Nephron progenitor cell (in vitro differentiated cells): ENCODE results near the gene SEL1L3.

Experiments used
- DNase-seq: peaks from one replicate; pipeline ENCODE4 v3.0.0; 2021
- H3K27ac Mint-ChIP-seq: 2 replicates; pipeline ENCODE4 v1.8.0; 2021; ENCODE audit warnings: mild to moderate bottlenecking, moderate library complexity, mixed read lengths
- H3K27me3 Mint-ChIP-seq: 2 replicates; pipeline ENCODE4 v1.8.0; 2021; ENCODE audit warnings: mild to moderate bottlenecking, low read depth, mixed read lengths; ENCODE audit not compliant: poor library complexity
- H3K36me3 Mint-ChIP-seq: 2 replicates; pipeline ENCODE4 v1.8.0; 2021; ENCODE audit warnings: low read depth, mixed read lengths
- H3K4me1 Mint-ChIP-seq: 2 replicates; pipeline ENCODE4 v1.8.0; 2021; ENCODE audit warnings: mixed read lengths
- H3K4me3 Mint-ChIP-seq: 2 replicates; pipeline ENCODE4 v1.8.0; 2021; ENCODE audit warnings: mild to moderate bottlenecking, moderate library complexity, mixed read lengths
- H3K9me3 Mint-ChIP-seq: 2 replicates; pipeline ENCODE4 v1.8.0; 2021; ENCODE audit warnings: mild to moderate bottlenecking, moderate library complexity, mixed read lengths
- TF ChIP-seq, protein P1 (sequence below): fragments of 200-600 bp; sonication (generic); IDR thresholded peaks from 2 replicates; pipeline ENCODE4 v1.5.0; 2021; ENCODE audit warnings: antibody characterized with exemption

Gene SEL1L3

GRCh38 chr4:25882226-25882625 is 19.4 kb upstream of the SEL1L3 start:
- H3K4me3 Mint-ChIP-seq: no peak overlapping the region
- no peaks in the 10 kb centered on the region for H3K9me3 Mint-ChIP-seq
- H3K36me3 Mint-ChIP-seq: no peaks in the 10 kb centered on the region

GRCh38 chr4:25881193-25881592 is 18.4 kb upstream of the SEL1L3 start:
- TF ChIP-seq, protein P1, sequence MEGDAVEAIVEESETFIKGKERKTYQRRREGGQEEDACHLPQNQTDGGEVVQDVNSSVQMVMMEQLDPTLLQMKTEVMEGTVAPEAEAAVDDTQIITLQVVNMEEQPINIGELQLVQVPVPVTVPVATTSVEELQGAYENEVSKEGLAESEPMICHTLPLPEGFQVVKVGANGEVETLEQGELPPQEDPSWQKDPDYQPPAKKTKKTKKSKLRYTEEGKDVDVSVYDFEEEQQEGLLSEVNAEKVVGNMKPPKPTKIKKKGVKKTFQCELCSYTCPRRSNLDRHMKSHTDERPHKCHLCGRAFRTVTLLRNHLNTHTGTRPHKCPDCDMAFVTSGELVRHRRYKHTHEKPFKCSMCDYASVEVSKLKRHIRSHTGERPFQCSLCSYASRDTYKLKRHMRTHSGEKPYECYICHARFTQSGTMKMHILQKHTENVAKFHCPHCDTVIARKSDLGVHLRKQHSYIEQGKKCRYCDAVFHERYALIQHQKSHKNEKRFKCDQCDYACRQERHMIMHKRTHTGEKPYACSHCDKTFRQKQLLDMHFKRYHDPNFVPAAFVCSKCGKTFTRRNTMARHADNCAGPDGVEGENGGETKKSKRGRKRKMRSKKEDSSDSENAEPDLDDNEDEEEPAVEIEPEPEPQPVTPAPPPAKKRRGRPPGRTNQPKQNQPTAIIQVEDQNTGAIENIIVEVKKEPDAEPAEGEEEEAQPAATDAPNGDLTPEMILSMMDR: no peak
- Mint-ChIP-seq H3K27me3 (peaks cover 3% of the 10 kb centered on the region), H3K27ac (no peak overlapping the region), H3K36me3 (no peaks in the 10 kb centered on the region), H3K4me3 (no peak overlapping the region), H3K9me3 (no peaks in the 10 kb centered on the region), H3K4me1 (peaks cover 49% of the 10 kb centered on the region)
- no peak for DNase-seq

More at GRCh38 chr4:25882226-25882625, 19.4 kb upstream of the SEL1L3 start:
- TF ChIP-seq, protein P1: no peak
- Mint-ChIP-seq H3K27ac (peak overlapping the region; percentile 34), H3K4me1 (peaks cover 53% of the 10 kb centered on the region), H3K27me3 (peaks cover 3% of the 10 kb centered on the region)
- DNase-seq: no peak

DNA sequence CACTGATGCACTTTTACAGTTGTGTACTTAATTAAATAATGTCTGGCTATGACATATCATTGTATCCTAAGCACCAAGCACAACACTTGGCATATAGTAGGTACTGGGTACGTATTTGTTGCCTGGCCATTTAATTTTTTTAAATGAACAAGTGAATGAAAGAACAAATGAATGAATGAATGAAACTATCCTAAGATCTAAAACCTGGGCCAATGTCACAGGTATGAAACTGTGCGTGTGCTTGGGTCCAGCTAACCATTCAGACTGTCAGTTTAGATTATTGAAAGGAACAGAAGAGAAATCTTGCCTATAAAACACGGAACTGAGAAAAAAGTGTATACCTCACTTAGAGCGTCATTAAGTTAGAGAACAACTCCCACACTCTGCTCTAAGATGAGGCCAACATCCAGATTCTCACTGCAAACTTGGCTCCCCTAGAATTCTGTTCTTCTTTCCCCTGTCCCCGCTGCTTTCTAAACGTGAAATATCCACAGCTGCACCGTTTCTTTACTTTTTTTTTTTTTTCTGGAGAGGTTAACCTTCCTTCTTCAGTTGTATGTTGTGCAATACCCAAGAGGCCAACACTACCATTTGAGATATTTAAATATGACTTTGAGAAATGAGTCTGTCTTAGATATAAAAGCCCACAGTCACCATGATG is 17.3 kb upstream of the SEL1L3 start:
- Mint-ChIP-seq H3K9me3 (no peaks in the 10 kb centered on the region), H3K4me3 (no peak overlapping the region), H3K4me1 (peaks cover 42% of the 10 kb centered on the region), H3K27me3 (peaks cover 3% of the 10 kb centered on the region), H3K27ac (no peak overlapping the region), H3K36me3 (no peaks in the 10 kb centered on the region)
- DNase-seq: no peak
- TF ChIP-seq, protein P1: no peak

- peaks cover 41% of the 10 kb centered on the region for H3K4me1 Mint-ChIP-seq
- H3K27me3 Mint-ChIP-seq: peaks cover 3% of the 10 kb centered on the region
- H3K4me3 Mint-ChIP-seq: no peak overlapping the region
- TF ChIP-seq, protein P1: no peak
- H3K36me3 Mint-ChIP-seq: no peaks in the 10 kb centered on the region
- H3K9me3 Mint-ChIP-seq: no peaks in the 10 kb centered on the region
- no peak overlapping the region for H3K27ac Mint-ChIP-seq
- no peak for DNase-seq
Observed at GRCh38 chr4:25879587-25879986, 16.8 kb upstream of the SEL1L3 start.

DNA sequence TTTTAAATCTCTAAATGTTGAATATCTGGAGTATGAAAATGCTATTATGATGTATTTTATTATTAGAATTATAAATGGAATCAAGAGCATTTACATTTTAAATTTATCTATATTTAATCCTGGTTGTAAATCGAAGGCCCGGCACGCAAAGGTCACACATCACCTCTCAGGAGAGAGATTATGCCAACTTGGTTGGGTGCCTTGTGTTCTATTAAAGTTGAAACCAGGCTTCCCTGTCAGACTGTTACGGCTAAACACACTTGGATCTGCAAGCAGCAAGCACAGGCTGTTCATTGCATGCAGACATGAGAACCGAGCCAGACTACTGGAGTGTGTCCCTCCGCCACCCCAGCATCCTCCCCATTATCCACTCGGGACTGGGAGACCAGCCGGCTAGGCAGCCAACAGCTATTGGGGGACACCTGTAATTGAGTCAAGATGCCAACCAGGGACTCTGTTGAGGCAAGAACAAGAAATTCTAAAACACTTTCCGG is 16.4 kb upstream of the SEL1L3 start:
- Mint-ChIP-seq H3K27ac (no peak overlapping the region), H3K4me1 (peaks cover 41% of the 10 kb centered on the region), H3K9me3 (no peaks in the 10 kb centered on the region), H3K36me3 (no peaks in the 10 kb centered on the region), H3K4me3 (no peak overlapping the region), H3K27me3 (peaks cover 3% of the 10 kb centered on the region)
- DNase-seq: no peak
- TF ChIP-seq, protein P1: no peak

DNA sequence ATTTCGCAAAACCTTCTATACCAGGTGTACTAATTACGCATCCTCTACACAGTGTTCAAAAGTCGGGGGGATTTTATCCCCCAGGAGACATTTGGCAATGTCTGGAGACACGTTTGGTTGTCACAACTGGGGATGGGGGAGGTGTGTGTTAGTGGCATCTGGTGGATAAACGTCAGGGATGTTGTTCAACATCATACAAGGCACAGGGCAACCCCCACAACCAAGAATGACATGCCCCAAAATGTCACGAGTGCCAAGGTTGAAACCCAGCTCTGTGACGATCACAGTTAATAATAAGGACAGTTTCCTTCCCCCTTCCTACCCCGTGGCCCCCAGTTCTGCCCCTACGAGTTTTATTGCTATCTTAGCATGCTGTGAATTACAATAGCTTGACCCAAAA is 15.9 kb upstream of the SEL1L3 start:
- no peak overlapping the region for H3K27ac Mint-ChIP-seq
- H3K27me3 Mint-ChIP-seq: peaks cover 3% of the 10 kb centered on the region
- H3K36me3 Mint-ChIP-seq: no peaks in the 10 kb centered on the region
- DNase-seq: no peak
- no peaks in the 10 kb centered on the region for H3K9me3 Mint-ChIP-seq
- no peak overlapping the region for H3K4me3 Mint-ChIP-seq
- TF ChIP-seq, protein P1: no peak
- H3K4me1 Mint-ChIP-seq: peaks cover 37% of the 10 kb centered on the region
